Glomerular endothelial cell (primary cell): Measurements from ENCODE around the gene PLCH1. TPM values are rescaled to one million over a fixed set of nuclear protein-coding genes. Genes with fewer than 3 reads are reported as not detected.
"Not testable (repeated sequence)": the region's sequence is repeated elsewhere in the genome, so short reads cannot be mapped to it uniquely, and the experiment has no call there.

Experiments used
- DNase-seq: peaks from one replicate; pipeline ENCODE4 v3.0.0-alpha.2; 2011; ENCODE audit warnings: low read depth, low spot score; ENCODE audit errors: extremely low read depth
- total RNA-seq: library from RNA; depleted of rRNA; stranded (reverse); fragments of >200 nt; gene quantifications from 2 replicates; pipeline ENCODE4 v1.2.3, GENCODE V29; 2015

Gene PLCH1
- total RNA-seq, 1 donor from 2014 or later = not detected

DNA sequence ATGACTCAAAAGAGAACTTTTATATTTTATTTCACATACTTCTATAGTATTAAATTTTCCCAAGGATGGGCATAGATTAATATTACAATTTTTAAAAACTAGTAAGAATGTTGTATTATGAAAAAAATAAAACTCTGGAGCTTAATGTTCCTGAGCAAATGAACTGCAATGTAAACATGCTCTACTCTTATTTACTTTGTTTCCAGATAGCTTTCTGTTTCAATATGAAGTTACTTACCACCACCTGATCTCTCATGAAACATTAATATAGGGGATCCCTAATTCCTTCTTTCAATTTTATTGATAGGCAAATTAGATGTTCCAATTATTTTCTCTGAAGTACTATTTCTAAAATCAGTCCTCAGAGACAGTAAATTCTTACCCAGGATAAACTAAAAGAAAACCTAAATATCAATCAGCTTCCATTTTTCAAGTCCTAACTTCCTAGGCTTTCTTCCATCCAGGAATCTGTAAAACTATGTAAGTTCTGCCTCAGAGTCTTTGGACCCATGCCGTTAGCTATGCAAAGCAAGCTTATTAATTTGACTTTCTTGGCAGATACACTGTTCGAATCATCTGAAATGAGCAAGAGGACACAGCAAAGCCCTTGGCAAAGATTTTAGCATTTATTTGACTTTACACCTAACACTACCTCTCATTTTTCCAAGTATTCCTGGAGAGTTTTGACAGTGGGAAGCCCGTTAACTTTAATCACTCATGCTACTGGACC is 93.2 kb downstream of the PLCH1 start:
- DNase-seq = no peak

- no peak for DNase-seq
Observed at GRCh38 chr3:155648013-155648591, 96.8 kb downstream of the PLCH1 start.

DNA sequence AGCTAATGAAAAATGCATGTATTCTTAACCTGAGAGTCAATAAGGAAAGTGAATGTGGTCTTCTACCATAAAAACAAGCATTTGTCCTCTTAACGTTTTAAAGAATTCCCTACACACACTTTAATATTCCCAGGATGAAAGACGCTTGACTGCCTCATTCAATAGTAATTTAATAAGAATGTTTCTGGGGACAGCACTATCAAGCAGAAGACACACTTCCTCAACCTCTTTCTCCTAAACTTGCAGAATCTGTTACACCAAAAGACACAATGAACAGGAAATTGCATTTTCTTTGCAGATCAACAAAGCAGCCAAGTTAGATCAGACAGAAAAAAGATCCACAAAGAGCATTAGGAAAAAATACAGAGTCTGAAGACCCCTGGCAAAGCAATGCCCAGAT is 97.7 kb downstream of the PLCH1 start:
- no peak for DNase-seq

DNA sequence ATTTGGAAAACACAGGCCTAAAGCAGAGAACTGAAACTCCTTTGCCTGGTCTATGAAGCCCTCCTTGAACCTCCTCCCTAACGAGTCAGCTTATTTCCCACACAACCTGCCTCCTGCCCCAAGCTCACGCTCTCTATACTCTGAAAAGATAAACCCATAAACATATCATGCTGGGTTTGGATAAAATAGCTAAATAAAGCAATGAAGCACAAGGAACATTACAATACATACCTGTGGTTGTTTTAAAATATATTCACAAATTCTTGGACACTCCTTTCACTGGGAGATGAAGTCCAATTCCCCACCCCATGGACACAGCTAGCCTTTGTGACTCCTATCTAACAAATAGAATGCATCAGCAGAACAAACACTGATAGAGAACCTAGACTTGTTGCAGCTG is 98.2 kb downstream of the PLCH1 start:
- DNase-seq = no peak

- DNase-seq = no peak
Observed at GRCh38 chr3:155646128-155646527, 98.7 kb downstream of the PLCH1 start.

GRCh38 chr3:155643581-155644165 is 101.2 kb downstream of the PLCH1 start:
- no peak for DNase-seq

DNA sequence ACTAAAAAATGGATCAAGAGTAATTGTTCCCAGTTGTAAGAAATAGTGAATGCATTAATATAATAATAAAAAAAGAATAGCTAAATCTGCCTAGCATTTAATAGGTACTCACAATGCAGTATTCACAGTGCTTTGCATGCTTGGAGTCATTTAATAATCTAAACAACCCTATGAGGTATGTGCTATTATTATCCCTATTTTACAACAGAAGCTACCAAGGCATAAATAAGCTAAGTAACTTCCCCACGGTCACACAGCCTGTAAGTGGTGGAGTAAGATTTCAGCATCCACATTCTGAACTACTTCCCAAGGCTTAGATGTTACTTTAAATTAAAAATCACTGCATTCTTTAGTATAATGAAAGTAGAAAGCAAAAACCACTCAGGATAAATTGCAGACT is 102.9 kb downstream of the PLCH1 start:
- DNase-seq = no peak

- DNase-seq = no peak
Observed at GRCh38 chr3:155640098-155640497, 104.8 kb downstream of the PLCH1 start.

DNA sequence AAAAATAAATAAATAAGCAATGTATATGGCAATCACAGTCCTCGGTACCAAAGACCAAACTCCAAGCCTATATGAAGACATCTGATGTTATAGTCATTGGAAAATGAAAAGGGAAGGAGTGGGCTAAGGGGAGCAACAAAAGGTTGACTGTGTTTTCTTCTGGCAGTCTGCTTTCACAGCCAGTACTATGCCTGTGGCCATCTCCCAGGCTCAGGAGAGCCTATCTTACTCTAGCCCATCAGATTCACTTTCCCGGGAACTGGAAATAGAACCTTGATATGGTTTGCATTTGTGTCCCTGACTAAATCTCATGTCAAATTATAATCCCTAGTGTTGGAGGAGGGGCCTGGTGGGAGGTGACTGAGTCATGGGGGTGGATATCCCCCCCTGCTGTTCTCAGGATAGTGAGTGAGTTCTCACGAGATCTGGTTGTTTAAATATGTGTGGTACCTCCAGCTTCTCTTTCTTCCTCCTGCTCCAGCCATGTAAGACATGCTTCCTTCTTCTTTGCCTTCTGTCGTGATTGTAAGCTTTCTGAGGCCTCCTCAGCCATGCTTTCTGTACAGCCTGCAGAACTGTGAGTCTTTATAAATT is 105.3 kb downstream of the PLCH1 start:
- no peak for DNase-seq

- DNase-seq = not testable (repeated sequence)
Observed at GRCh38 chr3:155638461-155638860, 106.4 kb downstream of the PLCH1 start.

- no peak for DNase-seq
Observed at GRCh38 chr3:155637567-155637966, 107.3 kb downstream of the PLCH1 start.

DNA sequence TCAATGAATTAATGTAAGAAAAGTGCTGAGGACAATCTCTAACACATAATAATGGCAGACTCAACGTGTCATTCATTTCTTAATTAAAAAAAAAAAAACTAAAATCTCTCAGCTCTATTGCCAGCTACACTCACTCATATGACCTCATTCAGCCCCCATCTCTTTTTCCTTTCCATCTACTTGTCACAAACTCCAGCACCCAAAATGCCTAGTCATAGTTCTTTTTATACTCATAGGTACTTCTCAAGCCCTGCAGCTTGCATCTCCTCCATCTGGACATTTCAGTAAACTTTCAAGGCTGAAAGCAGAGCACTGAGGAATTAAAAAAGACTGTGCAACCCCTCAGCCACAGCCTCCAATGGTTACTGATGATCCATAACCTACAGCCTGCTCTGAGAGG is 109.8 kb downstream of the PLCH1 start:
- no peak for DNase-seq

DNA sequence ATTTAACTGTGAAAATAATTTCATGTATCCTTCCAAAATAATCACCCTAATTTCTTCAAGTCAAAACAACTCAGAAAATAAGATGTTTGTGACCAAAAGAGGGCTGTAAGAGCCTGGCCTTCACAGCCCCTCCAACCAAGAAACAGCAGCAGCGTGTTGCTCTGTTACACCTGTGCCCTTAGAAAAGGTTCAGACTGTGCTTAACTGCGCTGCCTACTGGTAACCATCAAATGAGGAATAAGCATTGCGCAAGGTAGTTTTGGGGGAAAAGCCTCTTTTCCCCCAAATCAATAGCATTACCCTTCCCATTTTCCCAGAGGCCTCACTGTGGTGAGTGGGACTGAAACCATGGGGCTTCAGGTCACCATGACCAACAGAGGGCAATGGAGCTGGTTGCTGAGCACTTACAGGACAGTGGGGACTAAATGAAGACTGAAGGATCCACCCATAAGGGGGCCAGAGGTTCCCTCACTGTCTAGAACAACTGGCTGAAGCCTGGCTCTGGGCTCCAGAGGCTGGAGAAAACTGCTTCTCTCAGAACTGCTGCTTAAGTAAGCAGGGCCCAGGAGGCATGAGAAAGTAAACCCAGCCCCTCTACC is 110.7 kb downstream of the PLCH1 start:
- DNase-seq = no peak

GRCh38 chr3:155631323-155632019 is 113.4 kb downstream of the PLCH1 start:
- DNase-seq = no peak

DNA sequence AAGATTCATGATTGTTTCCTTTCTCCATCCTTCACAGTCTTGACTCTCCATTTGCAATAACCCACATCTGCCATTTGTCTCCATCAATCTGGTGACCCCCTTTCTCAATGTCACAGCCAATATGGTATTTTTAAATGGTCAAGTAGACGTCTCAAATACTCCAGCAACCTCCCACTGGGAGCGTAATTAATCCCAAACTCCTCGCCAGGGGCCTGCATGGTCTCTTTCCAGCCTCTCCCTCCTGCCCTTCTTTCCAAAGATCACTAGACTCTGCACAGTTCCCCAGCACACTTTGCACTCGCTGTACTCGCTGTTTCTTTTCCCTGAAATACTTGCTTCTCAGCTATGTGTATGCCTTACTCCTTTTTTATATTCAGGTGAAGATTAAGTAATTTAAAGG is 115.3 kb downstream of the PLCH1 start:
- DNase-seq = no peak

DNA sequence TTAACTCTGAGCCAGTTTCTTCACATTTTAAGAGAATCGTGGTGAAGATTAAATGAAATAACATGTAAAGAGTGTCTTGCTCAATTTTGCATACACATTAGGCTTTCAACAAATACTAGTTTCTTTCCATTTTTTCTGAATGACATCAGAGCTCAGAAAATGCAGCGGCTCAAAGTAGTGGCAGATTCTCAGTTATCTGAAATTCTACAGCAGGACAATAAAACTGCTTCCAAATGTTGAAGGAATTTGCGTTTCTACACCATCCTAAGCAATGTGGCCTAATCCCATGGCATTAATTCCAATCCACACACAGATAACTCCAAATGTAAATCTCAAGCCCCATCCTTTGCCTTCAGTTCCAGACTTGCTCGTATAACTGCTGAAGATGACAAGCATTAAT is 115.8 kb downstream of the PLCH1 start:
- no peak for DNase-seq

GRCh38 chr3:155622647-155623046 is 122.2 kb downstream of the PLCH1 start:
- not testable (repeated sequence) for DNase-seq

DNA sequence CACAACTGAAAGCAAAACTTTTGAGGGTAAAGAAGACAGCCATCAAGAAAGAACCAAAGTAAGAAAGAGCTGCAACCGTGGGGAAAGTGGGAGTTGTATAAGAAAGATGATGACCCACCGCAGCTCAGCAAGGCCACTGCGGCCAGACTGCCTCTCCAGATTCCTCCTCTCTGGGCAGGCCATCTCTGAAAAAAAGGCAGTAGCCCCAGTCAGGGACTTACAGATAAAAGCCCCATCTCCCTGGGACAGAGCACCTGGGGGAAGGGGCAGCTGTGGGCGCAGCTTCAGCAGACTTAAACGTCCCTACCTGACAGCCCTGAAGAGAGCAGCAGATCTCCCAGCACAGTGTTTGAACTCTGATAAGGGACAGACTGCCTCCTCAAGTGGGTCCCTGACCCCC is 124.3 kb downstream of the PLCH1 start:
- DNase-seq = not testable (repeated sequence)

GRCh38 chr3:155619118-155619915 is 125.6 kb downstream of the PLCH1 start:
- DNase-seq = no peak

- no peak for DNase-seq
Observed at GRCh38 chr3:155618543-155618942, 126.3 kb downstream of the PLCH1 start.
